Testis (tissue), 3 donors: ENCODE data around the gene SLC28A1. TPM values are rescaled to one million over a fixed set of nuclear protein-coding genes. Genes with fewer than 3 reads are reported as not detected.

Source experiments
- DNase-seq: peaks from one replicate; pipeline ENCODE4 v3.0.0-alpha.2; 2019
- H3K27ac ChIP-seq, 2 donors: fragments of 200-600 bp; sonication (generic); one replicate each; pipeline ENCODE4 v1.5.1; 2019
- H3K27me3 ChIP-seq: fragments of 200-600 bp; sonication (generic); one replicate; pipeline ENCODE4 v1.5.1; 2019
- H3K36me3 ChIP-seq: fragments of 200-600 bp; sonication (generic); one replicate; pipeline ENCODE4 v1.5.1; 2017; ENCODE audit warnings: low read depth; ENCODE audit errors: missing control alignments
- H3K4me1 ChIP-seq: fragments of 200-600 bp; sonication (generic); one replicate; pipeline ENCODE4 v1.5.1; 2019
- H3K4me3 ChIP-seq, 2 donors: fragments of 200-600 bp; sonication (generic); one replicate each; pipeline ENCODE4 v1.5.1; 2017 to 2019
- H3K9me3 ChIP-seq: fragments of 200-600 bp; sonication (generic); one replicate; pipeline ENCODE4 v1.5.1; 2017
- POLR2A ChIP-seq: fragments of 450-650 bp; IDR thresholded peaks from one replicate; pipeline ENCODE4 v1.6.1; 2017; ENCODE audit warnings: antibody characterized with exemption, mild to moderate bottlenecking, moderate library complexity
- WGBS, 2 donors: methylation state at CpG; one replicate each; pipeline ENCODE4 v1.1.5; 2018; 5-methylcytosine and 5-hydroxymethylcytosine counted together
- intact Hi-C: fragments of 100-400 bp; cut with DNase I; formaldehyde crosslinking; loops from one replicate; pipeline ENCODE4 v1.15.1; 2023; ENCODE audit warnings: low total_unique reads
- polyA plus RNA-seq: library from polyadenylated mRNA; stranded (reverse); fragments of 350-450 nt; fragmentation: Illumina TruSeq; extraction: RNeasy Lipid Tissue Mini Kit (QIAGEN cat#74804); gene quantifications from one replicate; pipeline ENCODE4 v1.2.3, GENCODE V29; 2014; ENCODE audit warnings: low read depth, low replicate concordance; ENCODE audit not compliant: insufficient read depth
- total RNA-seq, 2 donors: library from RNA; depleted of rRNA; stranded (reverse); fragments of >200 nt; gene quantifications; one replicate each; pipeline ENCODE4 v1.2.3, GENCODE V29; 2016
- TF ChIP-seq, protein P1 (sequence below), 3 experiments: fragments of 450-650 bp in 2 of 3; fragments of 200-600 bp in 1 of 3; sonication (generic) in 1 of 3; IDR thresholded peaks; one replicate each; pipeline ENCODE4 v1.5.1; 2016 to 2019; ENCODE audit warnings: antibody characterized with exemption in 3 of 3, mild to moderate bottlenecking in 2 of 3, moderate library complexity in 1 of 3

Gene SLC28A1
- total and polyA plus RNA-seq, 3 donors from 2014 or later, result 0.26 to 0.31 (median 0.31) TPM

DNA sequence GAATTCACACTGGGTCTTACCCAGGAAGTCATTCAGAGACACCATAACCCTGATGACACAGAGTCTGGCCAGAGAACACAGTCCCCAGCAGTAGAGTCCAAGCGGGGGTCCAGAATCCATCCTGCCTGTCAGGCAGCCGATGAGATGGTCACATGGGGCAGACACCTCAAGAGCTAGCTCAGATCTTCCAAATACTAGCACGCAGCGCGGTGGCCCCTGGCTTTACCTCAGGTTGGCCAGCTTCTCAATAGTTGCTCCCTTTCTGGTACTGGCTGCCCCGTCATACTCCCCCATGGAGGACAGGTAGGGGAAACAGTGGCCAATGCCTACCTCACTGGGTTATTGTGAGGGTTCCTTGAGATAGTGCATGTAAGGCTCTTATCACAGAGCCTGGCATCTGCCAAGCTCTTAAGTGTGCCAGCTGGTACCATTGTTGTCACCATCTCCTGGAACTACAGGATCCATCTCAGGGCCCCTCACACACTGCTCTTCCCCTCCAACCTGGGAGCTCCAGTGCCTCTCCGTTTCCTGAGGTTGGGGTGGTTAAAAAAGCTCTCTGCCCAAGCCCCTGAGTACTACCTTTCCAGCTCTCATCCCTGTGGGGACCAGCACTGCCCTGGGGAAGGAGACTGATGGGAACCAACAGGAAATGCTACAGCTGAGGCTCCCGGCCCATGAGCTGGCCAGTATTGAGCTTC lies 3.5 kb upstream of the SLC28A1 start:
- intact Hi-C loops, result no loop called here
- no peak for DNase-seq
- no peaks in the 10 kb centered on the region for H3K9me3 ChIP-seq
- H3K27ac ChIP-seq, result no peak overlapping the region
- no peaks in the 10 kb centered on the region for H3K27me3 ChIP-seq
- H3K36me3 ChIP-seq, result no peaks in the 10 kb centered on the region
- TF ChIP-seq POLR2A, result no peak
- TF ChIP-seq, protein P1, sequence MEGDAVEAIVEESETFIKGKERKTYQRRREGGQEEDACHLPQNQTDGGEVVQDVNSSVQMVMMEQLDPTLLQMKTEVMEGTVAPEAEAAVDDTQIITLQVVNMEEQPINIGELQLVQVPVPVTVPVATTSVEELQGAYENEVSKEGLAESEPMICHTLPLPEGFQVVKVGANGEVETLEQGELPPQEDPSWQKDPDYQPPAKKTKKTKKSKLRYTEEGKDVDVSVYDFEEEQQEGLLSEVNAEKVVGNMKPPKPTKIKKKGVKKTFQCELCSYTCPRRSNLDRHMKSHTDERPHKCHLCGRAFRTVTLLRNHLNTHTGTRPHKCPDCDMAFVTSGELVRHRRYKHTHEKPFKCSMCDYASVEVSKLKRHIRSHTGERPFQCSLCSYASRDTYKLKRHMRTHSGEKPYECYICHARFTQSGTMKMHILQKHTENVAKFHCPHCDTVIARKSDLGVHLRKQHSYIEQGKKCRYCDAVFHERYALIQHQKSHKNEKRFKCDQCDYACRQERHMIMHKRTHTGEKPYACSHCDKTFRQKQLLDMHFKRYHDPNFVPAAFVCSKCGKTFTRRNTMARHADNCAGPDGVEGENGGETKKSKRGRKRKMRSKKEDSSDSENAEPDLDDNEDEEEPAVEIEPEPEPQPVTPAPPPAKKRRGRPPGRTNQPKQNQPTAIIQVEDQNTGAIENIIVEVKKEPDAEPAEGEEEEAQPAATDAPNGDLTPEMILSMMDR (IDR thresholded peaks at IDR 0.05), result no peak
- H3K4me3 ChIP-seq, result no peak overlapping the region
- WGBS, 2 donors, result 89 to 90% methylated on average over 6 to 8 of the region's 8 CpGs
- H3K4me1 ChIP-seq, result no peaks in the 10 kb centered on the region

GRCh38 chr15:84881520-84881830 lies 3.0 kb upstream of the SLC28A1 start:
- H3K4me1 ChIP-seq, result no peaks in the 10 kb centered on the region
- no peaks in the 10 kb centered on the region for H3K27me3 ChIP-seq
- TF ChIP-seq, protein P1 (IDR thresholded peaks at IDR 0.05), result no peak
- no peak for TF ChIP-seq POLR2A
- WGBS, 2 donors, result 94 to 96% methylated on average over 7 of the region's 7 CpGs
- intact Hi-C loops, result no loop called here
- no peak overlapping the region for H3K27ac ChIP-seq
- no peaks in the 10 kb centered on the region for H3K36me3 ChIP-seq
- DNase-seq, result no peak
- H3K4me3 ChIP-seq, result no peak overlapping the region
- H3K9me3 ChIP-seq, result no peaks in the 10 kb centered on the region

- WGBS, 2 donors, result 67 to 68% methylated on average over 6 of the region's 6 CpGs
- Histone ChIP-seq H3K27me3 (no peaks in the 10 kb centered on the region), H3K9me3 (no peaks in the 10 kb centered on the region), H3K4me1 (no peaks in the 10 kb centered on the region), H3K4me3 (no peak overlapping the region), H3K27ac (no peak overlapping the region), H3K36me3 (no peaks in the 10 kb centered on the region)
- TF ChIP-seq POLR2A, result no peak
- TF ChIP-seq, protein P1 (IDR thresholded peaks at IDR 0.05), result no peak
- intact Hi-C loops, result no loop called here
- DNase-seq, result no peak
Observed at GRCh38 chr15:84883466-84883865, 996 bp upstream of the SLC28A1 start.

DNA sequence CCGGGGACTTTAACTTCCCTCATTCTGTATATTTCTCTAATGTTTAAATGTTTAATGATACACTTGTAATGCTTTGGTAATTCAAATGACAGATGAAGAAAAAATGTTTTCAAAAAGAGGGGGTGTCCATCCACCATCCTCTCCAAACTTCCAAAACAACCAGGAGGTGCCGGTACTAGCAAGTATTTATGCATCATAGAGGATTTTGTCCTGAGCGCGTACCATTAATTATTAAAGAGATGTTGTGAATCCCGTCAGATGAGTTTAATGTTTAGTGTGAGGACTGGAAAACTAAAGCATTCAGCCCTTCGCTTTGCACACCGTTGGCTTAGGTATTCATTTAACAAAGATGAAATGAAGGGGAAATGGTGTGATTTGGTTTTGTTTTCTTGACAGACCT lies 1.3 kb downstream of the SLC28A1 start:
- DNase-seq, result no peak
- Histone ChIP-seq H3K4me1 (no peaks in the 10 kb centered on the region), H3K4me3 (no peak overlapping the region), H3K36me3 (no peaks in the 10 kb centered on the region), H3K27me3 (no peaks in the 10 kb centered on the region), H3K9me3 (no peaks in the 10 kb centered on the region), H3K27ac (no peak overlapping the region)
- intact Hi-C loops, result no loop called here
- 92 to 95% methylated on average over 7 of the region's 7 CpGs for WGBS, 2 donors
- no peak for TF ChIP-seq POLR2A
- TF ChIP-seq, protein P1 (IDR thresholded peaks at IDR 0.05), result no peak
